Fibroblast of upper back skin (primary cell): ENCODE measurements around the gene PPP5C.
"Not testable (repeated sequence)": the region's sequence is repeated elsewhere in the genome, so short reads cannot be mapped to it uniquely, and the experiment has no call there.

Source experiments
- DNase-seq: peaks from one replicate; pipeline ENCODE4 v3.0.0-alpha.2; 2013

The PPP5C gene

GRCh38 chr19:46410205-46411087 lies 63.6 kb downstream of the PPP5C start:
- no peak for DNase-seq

- no peak for DNase-seq
Measured at GRCh38 chr19:46411088-46411924, 64.4 kb downstream of the PPP5C start.

GRCh38 chr19:46411925-46412649 lies 65.2 kb downstream of the PPP5C start:
- no peak for DNase-seq

DNA sequence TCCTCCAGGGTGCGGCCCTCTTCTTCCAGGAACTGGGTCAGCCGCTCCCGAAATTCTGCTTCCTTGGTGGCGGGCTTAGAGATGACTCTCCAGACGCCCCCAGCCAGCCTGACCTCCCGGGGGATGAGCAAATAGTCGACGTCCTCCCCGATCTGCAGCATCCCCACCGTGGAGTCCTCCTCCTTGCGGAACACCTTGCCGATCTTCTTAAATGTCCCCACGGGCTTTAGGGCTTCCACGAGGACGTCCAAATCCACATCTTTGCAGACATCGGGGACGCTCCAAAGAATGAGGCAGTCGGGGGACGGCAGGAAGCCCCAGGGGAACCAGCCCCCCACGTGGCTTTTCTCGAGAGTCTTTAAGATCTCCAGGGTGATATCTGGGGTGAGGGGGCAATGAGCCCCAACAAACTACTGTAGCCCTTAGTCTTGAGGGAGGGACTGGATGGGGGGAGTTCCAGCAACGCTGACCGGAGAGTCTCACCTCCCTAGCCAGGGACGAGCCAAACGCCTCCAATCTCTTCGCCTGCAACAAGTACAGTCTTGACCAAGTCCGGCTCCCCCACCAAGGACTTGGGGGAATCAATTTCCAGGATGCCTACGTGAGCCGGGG lies 65.9 kb downstream of the PPP5C start:
- DNase-seq, result no peak

DNA sequence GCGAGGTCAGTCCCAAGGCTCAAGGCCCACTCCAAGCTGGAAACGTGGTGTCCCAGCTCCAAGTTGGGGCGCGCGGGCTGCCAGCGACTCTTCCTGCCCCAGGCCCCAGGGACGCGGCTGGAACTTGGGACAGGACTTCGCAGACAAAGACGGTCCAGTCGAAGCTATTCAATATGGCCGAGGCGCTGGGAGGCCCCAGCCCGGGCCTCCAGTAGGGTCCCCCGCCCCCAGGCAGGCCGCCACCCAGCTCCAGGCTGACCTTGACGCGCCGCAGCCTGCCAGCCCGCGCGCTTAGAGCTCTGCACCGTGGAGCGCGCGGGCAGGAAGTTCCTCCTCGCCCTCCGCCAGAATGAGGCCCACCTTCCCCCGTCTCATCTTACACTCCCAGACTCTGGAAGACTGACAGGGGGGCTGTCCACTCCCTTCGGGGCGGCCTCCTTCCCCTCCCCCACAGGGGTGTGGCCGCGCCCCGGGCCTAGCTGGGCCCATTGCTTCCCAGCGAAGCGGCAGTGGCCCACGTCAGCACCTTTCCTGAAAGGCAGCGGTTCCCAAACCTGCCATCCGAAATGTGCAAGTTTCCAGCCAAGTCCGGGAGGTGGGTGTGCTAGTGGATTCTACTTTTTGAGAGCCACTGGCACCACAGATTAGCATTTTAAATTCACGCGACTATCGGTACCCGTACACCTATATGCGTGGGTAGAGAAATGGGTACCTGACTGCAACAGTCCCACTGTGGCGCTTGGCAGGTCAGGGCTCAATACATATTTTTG lies 66.6 kb downstream of the PPP5C start, which contains the start of gene CCDC8:
Gene CCDC8, minus strand, starts transcription at position 303 of the 770 bp plus-strand sequence. CDS start 754 bp downstream, outside the sequence.
- DNase-seq, result peak; percentile 98

GRCh38 chr19:46414899-46415298 lies 68.0 kb downstream of the PPP5C start:
- not testable (repeated sequence) for DNase-seq

DNA sequence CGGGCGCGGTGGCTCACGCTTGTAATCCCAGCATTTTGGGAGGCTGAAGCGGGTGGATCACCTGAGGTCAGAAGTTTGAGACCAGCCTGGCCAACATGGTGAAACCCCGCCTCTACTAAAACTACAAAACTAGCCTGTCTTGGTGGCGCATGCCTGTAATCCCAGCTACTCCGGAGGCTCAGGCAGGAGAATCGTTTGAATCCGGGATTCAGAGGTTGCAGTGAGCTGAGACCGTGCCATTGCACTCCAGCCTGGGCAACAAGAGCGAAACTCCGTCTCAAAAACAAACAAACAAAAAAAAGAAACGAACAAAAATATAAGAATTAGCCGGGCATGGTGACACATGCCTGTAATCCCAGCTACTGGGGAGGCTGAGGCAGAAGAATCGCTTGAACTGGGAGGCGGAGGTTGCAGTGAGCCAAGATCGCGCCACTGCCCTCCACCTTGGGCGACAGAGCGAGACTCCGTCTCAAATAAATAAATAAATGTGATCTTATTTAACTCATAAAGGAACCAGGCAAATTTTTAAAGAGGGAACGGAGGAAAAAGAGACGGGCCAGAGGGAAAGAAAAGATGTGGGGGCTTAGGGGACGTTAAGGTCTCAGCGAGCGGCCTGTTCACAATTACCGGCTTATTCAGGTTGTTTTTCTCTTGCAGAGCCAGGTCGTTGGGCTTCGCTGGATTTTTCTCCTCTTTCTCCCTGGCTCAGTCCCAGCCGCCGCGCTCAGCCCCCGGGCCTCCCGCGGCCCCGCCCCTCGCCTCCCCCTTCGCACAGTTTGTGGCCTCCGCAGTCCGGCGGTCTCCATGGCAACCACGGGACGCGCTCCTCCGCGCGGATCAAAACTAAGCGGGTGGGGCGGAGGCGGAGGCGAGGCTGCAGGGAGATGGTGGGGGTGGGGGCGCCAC lies 69.2 kb downstream of the PPP5C start:
- peak; percentile 92 for DNase-seq

GRCh38 chr19:46420056-46420455 lies 73.2 kb downstream of the PPP5C start:
- no peak for DNase-seq

DNA sequence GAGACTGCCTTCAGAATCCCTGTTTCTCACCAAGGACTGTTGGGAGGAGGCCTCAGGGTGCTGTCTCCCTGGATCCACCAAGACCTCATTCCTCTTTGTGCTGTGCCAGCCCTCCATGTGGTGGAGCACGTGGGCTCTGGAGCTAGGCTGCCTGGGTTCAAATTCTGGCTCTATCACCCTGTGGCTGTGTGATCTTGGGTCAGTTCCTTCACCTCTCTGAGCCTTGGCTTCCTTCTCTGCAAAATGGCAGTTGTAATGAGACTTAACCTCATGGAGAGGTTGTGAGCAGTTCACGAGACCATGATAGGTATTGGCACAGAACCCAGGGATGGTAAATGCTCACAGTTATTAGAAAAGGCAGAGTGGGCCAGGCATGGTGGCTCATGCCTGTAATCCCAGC lies 75.5 kb downstream of the PPP5C start:
- DNase-seq, result no peak

DNA sequence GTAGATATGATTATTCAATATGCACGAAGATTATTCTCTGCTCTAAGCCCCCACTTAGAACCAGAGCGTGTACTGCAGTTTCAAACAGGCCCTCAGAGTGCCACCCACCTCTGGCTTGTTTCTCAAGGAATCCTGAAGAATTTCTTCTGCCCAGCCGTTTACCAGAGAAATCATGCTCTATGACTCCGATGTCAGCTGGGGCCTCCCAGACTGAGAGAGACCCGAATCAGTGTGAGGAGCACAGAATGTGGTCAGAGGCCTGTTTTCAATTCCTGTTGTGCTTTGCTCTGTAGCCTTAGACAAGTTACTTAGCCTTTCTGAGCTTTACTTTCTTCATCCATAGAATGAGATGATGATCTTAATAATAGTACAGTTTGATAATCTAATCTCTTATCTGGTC lies 76.3 kb downstream of the PPP5C start:
- no peak for DNase-seq

GRCh38 chr19:46426035-46426505 lies 79.2 kb downstream of the PPP5C start:
- no peak for DNase-seq

- DNase-seq, result peak; percentile 81
Measured at GRCh38 chr19:46426506-46427162, 79.7 kb downstream of the PPP5C start.

DNA sequence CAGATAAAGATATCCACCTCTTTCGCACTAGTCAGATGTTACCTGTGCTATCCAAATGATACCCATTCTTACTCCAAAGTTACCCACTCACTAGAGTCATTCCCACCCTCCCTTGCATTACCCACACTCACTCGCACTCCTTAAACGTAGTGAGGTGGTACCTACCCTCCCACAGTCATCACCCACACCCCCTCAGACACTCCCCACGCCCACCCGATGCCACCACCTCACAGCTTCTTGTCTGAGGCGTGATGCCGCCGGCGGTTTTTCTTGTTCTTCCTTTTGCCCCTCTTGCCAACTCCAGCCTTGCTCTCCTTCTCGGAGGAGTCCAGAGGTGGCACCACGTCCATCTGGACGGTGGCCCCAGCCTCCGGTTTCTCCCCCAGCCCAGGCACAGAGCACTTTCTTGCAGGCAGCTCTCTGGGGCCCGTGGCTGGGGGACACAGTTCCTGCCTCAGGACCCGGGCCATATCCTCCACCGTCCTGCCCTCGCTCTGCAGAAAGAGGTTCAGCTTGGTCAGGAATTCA lies 80.7 kb downstream of the PPP5C start:
- no peak for DNase-seq

DNA sequence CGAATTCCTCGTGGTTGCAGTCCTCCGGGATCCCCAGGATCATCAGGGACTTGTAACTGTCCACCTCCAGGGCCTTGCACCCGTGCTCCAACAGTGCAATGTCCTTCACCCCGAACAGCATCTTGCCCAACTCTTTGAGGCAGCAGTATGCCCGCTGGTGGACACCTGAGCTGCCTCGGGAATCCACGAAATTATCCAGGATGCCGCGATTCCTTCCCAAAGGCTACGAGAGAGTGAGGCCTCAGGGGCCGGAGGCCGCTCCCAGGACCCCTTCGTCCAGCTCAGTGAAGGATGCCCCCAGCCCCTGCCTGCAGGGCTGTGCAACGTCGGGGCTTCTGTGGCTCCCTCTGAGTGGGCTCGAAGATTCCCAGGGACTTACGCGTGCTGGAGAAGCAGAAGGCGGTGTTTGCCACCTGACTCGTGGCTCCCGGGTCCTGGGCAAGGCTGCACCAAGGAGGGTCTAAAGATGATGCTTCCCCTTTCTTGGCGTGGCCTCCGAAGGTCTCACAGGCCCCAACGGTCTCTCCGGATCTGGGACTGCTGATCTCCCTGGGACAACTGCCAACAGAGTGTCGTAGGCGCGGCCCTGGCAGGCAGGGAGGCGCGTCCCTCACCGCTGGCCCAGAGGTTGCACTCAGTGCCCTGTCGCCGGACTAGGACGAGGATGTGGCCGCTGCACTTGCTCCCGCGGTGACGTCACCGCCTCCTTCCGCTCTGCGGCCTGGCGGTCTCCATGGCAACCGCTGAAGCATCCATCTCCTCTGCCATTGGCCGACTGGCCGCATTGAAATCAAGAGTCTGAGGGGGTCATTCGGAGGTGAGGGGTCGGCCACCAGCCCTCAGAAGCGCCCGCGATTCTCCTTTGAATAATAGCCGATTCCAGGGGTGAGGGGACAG lies 81.6 kb downstream of the PPP5C start, which contains the start of gene PNMA8C:
Gene PNMA8C, minus strand, starts transcription at position 698 of the 897 bp plus-strand sequence. Its CDS starts 577 bp downstream, at position 121.
- peak; percentile 48 for DNase-seq

GRCh38 chr19:46429999-46430398 lies 83.1 kb downstream of the PPP5C start:
- no peak for DNase-seq

GRCh38 chr19:46431824-46432223 lies 84.9 kb downstream of the PPP5C start:
- no peak for DNase-seq

GRCh38 chr19:46433470-46433869 lies 86.6 kb downstream of the PPP5C start:
- not testable (repeated sequence) for DNase-seq

DNA sequence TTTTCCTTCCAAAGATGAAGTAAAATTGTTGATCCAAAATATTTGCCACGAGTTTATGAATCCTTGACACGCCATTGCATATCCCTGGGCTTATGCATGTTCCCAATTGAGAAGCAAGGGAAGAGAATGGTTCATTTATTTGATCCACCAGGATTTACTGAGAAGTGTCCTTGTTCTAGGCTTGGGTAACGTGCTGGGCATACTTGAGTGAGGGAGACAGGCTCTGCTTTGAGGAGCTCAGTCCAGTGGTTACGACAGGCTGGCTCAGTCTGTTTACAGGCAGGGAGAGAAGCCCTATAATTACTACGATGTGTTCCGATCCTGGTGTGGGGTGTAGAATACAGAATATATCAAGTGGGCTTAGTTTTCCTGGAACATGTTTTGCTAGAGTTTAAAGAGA lies 88.1 kb downstream of the PPP5C start:
- DNase-seq, result no peak
